IPS-18c (cell line): ENCODE data around the gene ORM2.

Experiments used
- H3K4me3 ChIP-seq: 2 replicates; pipeline ENCODE4 v1.7.0; 2013; ENCODE audit warnings: low read depth, mild to moderate bottlenecking, low read length, moderate library complexity; ENCODE audit not compliant: insufficient read depth
- H3K9me3 ChIP-seq: one replicate; pipeline ENCODE4 v1.6.1; 2013; ENCODE audit warnings: mild to moderate bottlenecking, low read length, moderate library complexity; ENCODE audit not compliant: control insufficient read depth, insufficient read depth

Gene ORM2

DNA sequence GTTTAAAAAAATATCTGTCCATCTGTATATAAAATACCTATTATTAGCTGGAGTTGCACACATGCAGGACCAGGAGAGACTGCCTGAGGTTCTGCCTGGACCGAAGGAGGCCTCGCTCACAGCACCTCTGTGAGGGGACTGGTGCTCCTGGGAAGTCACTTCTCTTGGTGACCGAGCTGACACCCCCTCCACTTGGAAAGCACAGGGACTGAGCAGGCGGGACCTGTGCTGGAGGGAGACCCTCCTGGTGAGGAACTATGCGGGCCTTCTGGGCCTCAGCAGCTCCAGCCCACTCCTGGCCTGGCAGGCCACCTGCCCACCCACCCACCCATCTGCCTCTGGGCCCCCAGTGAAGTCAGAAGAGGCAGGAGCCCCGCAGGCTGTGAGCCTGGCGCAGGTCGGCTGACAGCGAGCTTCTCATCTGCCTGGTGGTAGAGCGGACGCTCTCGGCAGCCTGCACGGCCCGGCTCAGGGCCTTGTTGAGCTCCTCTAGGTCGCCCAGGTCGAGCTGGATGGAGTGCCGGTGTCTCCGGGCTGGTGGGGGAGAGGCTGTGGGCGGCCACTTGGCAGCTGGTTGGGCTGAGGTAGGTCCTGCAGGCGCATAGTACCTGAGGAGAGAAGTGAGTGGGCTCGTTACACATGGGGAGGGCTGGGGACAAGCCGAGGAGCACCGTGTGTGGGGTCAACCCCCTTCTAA is 7.2 kb downstream of the ORM2 start:
- Histone ChIP-seq H3K9me3 (no peaks in the 10 kb centered on the region), H3K4me3 (no peak overlapping the region)

- H3K9me3 ChIP-seq: no peaks in the 10 kb centered on the region
- H3K4me3 ChIP-seq: no peak overlapping the region
These were observed 8.5 kb downstream of the ORM2 start for GRCh38 chr9:114338187-114338586.

GRCh38 chr9:114339130-114339908 is 9.7 kb downstream of the ORM2 start:
- no peaks in the 10 kb centered on the region for H3K9me3 ChIP-seq
- no peak overlapping the region for H3K4me3 ChIP-seq

DNA sequence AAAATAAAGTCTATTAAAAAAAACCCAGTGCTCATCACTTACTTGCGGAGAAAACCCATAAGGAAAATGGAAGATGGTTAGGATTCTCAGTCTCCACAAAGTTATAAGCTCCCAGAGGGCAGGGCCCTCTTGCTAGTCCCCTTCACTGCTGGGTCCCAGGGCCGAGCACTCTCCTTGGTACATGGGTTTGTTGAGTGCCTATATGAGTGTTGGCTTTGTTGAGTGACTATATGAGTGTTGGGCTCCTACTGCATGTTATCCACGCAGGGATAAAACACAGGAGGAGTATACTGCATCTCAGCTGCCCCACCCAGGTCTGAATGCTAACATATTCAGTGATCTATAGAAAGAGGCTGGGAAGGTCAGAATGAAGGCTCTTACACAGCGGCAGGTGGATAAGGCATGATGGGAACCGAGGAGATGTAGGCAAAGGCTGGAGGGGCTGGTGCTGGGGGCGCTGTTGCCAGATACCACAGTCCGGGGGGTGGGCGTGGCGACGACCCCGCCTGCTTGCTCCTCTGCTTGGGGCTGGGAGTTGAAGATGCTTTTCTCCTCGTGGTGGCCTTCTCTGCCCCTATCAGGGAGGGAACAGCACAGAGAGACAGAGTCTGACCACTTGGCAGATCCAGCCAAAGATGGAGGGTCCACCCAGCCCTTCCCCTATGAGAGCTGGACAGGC is 11.6 kb downstream of the ORM2 start:
- no peak overlapping the region for H3K4me3 ChIP-seq
- H3K9me3 ChIP-seq: no peaks in the 10 kb centered on the region

GRCh38 chr9:114341991-114342390 is 12.3 kb downstream of the ORM2 start:
- H3K9me3 ChIP-seq: no peaks in the 10 kb centered on the region
- no peak overlapping the region for H3K4me3 ChIP-seq

DNA sequence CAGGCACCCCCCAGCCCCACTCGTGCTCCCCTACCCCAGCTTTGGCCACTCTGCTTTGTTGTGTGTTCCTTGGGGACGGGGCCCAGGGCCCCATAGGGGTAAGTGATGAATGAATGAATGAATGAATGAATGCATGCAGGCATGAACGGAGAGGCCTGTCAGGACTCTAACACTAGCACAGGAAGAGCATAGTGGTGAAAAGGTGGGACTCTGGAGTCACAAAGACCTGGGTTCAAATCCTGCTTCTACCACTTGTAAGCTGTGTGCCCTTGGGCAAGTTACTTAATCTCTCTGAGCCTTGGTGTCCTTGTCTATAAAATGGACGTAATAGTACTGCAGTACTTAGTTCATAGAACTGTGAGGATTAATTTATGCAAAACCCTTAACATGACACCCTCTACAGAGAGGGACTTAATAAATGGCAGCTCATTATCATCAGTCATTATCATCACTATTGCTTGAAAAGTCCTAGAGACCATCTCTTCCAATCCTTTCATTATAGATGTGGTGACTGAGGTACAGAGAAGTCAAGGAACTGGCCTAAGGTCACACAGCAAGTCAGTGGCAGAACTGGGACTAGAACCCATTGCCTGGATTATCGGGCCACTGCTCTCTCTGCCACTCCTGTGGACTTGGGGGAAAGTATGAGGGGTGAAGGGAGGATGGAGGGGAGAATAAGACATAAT is 13.2 kb downstream of the ORM2 start:
- H3K9me3 ChIP-seq: no peaks in the 10 kb centered on the region
- no peak overlapping the region for H3K4me3 ChIP-seq

DNA sequence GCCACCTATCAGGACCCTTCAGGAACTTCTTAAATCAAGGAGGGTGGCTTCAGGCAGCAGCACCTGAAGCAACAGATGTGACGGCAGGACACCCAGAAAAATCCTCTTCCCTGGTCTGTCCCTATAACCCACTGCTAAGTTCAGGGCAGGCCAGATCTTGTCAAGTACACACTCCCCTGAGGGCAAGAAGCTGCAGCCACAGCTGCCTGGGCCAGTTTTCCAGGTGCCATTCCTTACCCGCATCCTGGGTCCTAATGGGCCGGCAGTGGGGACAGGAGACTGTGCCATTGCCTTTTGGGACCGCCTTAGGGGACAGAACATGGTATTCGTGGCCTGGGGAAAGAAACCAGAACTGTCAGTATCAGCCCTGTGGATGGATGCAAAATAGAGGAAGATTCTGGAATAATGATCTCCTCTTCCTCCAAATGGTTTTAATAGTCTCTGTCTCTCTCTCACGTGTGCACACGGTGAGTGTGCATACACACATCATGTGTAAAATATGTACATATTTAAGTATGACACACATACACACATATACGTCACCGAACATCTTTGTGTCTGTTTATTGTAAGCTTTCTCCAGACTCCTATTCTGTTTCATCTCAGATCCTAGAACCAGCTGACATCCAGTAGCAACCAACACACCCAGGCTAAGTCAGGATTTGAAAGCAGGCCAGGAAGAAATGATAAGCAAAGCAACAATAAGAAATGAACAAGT is 14.0 kb downstream of the ORM2 start:
- Histone ChIP-seq H3K4me3 (no peak overlapping the region), H3K9me3 (no peaks in the 10 kb centered on the region)

GRCh38 chr9:114344188-114344566 is 14.5 kb downstream of the ORM2 start:
- H3K9me3 ChIP-seq: no peaks in the 10 kb centered on the region
- H3K4me3 ChIP-seq: no peak overlapping the region

GRCh38 chr9:114344692-114345091 is 15.0 kb downstream of the ORM2 start:
- H3K4me3 ChIP-seq: no peak overlapping the region
- no peaks in the 10 kb centered on the region for H3K9me3 ChIP-seq

GRCh38 chr9:114345493-114346065 is 15.9 kb downstream of the ORM2 start:
- no peak overlapping the region for H3K4me3 ChIP-seq
- H3K9me3 ChIP-seq: no peaks in the 10 kb centered on the region

- H3K9me3 ChIP-seq: no peaks in the 10 kb centered on the region
- H3K4me3 ChIP-seq: no peak overlapping the region
These were observed 16.5 kb downstream of the ORM2 start for GRCh38 chr9:114346146-114346545.

DNA sequence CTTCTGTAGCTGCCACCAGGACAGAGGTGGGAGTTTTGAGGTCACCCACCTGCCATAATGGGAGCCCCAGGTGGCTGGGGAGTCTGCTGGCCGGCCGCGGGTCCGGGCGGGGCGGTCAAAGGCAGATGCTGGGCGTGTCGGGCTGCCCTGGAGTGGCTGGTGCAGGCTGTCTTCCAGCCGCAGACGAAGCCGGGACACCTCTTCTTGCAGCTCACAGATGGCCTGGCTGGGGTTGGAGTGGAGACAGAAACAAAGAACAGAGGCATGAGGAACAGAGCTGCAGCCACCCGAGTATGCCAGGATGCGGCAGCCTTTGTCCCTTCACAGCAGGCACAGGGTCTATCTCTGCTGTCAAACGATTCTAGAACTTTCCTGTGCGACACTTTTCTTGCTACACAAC is 18.0 kb downstream of the ORM2 start:
- Histone ChIP-seq H3K4me3 (no peak overlapping the region), H3K9me3 (no peaks in the 10 kb centered on the region)

GRCh38 chr9:114348261-114348905 is 18.7 kb downstream of the ORM2 start:
- no peaks in the 10 kb centered on the region for H3K9me3 ChIP-seq
- H3K4me3 ChIP-seq: no peak overlapping the region

GRCh38 chr9:114348906-114349482 is 19.3 kb downstream of the ORM2 start:
- H3K4me3 ChIP-seq: no peak overlapping the region
- H3K9me3 ChIP-seq: no peaks in the 10 kb centered on the region

DNA sequence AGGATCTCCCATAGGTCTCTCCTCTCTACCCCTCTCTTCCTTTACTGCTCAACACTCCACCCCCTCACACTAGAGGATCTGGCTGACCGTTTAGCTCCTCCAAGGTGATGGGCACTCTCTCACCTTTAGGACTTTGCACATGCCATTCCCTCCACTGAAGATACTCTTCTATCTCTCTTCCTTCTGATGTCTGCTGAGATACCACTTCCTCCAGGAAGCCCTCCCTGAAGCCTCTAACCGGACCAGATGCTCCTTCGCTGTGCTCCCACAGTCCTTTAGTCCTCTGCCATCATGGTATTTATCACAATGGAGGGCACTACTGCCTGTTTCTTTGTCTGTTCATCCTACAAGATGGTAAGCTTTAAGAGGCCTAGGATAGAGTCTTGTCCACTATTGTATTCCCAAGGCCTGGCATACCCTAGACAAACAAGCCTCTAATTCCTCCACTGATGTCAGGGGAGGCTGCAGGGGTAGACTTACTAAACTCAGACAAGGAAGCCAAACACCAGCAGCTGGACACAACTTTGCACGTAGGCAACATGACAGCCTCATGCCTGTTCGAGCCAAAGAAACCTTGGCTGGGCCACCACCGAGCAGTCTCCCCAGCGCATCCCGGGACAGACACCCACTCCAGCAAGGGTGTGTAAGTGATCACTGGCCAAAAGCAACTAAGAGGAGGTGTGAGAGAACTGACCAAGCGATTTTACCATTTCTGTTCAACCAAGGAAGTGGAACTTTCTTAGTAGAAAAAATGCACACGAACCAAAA is 20.2 kb downstream of the ORM2 start:
- Histone ChIP-seq H3K9me3 (no peaks in the 10 kb centered on the region), H3K4me3 (no peak overlapping the region; the same call in 1 of the 2 replicates)
